ENCODE measurements around the gene RIF1.

Gene RIF1

DNA sequence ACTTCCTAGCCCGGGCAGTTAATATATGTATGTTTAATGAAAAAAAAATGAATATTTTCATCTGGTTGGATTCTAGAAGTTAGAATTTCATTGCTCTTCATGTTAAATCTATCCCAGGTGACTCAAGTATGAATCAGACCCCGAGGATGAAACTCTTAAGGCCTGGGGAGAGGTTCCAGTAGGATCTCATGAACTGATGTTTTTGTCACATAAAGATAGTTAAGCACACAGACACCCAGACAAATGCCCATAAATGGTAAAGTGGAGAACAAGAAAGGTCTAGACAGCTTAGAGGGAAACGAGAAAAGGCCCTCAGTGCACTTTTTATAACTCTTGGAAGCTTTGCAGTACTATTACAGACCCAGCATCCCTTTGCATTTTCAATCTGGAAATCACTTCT, 114.1 kb downstream of the RIF1 start:
- peak; percentile 1 for DNase-seq (ENCODE audit: low read depth)

DNA sequence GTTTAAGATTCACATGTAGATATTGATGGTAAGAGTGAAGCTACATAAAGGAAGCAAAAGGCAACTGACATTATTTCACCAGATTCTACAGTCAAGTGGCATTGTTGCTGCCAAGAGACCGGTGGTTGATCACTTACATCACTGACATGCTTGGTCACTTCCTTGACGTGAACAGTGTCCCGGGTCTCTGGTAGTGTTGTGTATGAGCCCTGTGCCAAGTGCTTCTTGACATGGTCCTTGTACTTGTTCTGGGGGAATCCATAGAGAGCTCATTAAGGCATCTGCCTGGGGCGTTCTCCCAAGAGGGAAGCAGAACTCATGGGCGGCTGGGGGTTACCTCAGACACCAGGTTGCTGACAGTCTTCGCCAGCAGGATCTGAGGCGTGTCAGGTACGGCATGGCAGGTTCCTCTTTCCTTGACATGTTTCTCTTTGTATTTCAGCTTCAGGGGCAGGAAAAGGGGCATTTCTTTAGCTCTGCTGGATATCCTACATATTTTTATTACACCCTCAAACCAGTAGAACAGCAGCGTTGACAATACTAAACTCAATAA, 116.2 kb downstream of the RIF1 start:
- no peak for DNase-seq (ENCODE audit: low read depth)

DNA sequence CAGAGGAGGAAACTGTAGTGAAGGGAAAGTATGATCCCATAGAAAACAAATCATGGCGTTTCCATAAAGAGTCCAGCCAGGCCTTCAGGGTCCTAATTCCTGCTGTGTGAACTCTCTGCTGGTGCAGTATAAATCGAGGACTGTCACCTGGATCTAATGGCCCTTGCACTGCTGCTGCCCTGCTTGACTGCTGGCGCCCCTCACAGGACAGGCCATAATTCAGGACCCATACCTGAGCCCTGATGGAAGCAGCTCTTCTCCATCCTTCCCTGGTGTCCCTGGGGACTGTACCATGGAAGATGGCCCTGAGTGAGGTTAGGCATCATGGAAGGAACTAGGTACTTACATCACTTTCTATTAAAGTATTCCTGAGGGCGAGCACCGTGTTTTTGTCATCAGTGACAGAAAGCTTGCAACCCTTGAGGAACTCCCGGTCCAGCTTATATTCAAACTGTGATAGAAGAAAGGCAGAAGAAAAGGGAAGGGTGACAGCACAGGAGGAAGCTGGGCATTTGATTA, 116.9 kb downstream of the RIF1 start:
- no peak for DNase-seq (ENCODE audit: low read depth)

All from amniotic epithelial cell (primary cell).